B cell (primary cell): Measurements from ENCODE around the gene ZBP1.

Source experiments
- EZH2 ChIP-seq: IDR thresholded peaks from 2 replicates; pipeline ENCODE4 v1.6.1; 2012; ENCODE audit warnings: borderline replicate concordance, low read depth, mild to moderate bottlenecking, moderate library complexity, low read length; ENCODE audit not compliant: insufficient read depth, poor library complexity, severe bottlenecking
- TF ChIP-seq, protein P1 (sequence below): fragments of 200-600 bp; IDR thresholded peaks from one replicate; pipeline ENCODE4 v1.8.0; 2022; ENCODE audit warnings: antibody characterized with exemption, mild to moderate bottlenecking

DNA sequence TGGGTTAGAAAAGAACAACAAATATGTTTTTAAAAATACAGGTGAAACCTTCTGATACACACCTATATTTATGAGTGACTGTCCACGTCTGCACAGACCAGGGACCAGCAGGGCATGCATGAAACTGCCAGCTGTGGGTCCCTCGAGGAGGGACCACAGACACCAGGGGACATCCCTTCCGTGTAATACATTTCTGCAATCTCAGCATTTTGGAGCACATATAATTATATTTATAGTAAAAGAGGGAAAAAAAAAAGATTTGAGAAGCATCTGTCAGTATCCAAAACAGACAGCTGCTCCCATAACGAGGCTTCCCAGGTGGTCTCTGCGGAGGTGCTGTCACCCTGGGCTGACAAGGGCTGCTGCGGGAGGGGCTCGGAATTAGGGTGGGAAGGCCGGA lies 49.4 kb upstream of the ZBP1 start:
- TF ChIP-seq, protein P1, sequence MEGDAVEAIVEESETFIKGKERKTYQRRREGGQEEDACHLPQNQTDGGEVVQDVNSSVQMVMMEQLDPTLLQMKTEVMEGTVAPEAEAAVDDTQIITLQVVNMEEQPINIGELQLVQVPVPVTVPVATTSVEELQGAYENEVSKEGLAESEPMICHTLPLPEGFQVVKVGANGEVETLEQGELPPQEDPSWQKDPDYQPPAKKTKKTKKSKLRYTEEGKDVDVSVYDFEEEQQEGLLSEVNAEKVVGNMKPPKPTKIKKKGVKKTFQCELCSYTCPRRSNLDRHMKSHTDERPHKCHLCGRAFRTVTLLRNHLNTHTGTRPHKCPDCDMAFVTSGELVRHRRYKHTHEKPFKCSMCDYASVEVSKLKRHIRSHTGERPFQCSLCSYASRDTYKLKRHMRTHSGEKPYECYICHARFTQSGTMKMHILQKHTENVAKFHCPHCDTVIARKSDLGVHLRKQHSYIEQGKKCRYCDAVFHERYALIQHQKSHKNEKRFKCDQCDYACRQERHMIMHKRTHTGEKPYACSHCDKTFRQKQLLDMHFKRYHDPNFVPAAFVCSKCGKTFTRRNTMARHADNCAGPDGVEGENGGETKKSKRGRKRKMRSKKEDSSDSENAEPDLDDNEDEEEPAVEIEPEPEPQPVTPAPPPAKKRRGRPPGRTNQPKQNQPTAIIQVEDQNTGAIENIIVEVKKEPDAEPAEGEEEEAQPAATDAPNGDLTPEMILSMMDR, result no peak
- TF ChIP-seq EZH2, result no peak
